ENCODE data around the gene NDST1.
"Not testable (repeated sequence)": the region's sequence is repeated elsewhere in the genome, so short reads cannot be mapped to it uniquely, and the experiment has no call there.

NDST1 gene

GRCh38 chr5:150507474-150508276 lies at the start of gene NDST1:
TSS of gene NDST1 (plus strand) at chr5:150508131. CDS start at chr5:150521255, 13,124 bp downstream.
- DNase-seq (ENCODE audit: low spot score) = no peak

DNA sequence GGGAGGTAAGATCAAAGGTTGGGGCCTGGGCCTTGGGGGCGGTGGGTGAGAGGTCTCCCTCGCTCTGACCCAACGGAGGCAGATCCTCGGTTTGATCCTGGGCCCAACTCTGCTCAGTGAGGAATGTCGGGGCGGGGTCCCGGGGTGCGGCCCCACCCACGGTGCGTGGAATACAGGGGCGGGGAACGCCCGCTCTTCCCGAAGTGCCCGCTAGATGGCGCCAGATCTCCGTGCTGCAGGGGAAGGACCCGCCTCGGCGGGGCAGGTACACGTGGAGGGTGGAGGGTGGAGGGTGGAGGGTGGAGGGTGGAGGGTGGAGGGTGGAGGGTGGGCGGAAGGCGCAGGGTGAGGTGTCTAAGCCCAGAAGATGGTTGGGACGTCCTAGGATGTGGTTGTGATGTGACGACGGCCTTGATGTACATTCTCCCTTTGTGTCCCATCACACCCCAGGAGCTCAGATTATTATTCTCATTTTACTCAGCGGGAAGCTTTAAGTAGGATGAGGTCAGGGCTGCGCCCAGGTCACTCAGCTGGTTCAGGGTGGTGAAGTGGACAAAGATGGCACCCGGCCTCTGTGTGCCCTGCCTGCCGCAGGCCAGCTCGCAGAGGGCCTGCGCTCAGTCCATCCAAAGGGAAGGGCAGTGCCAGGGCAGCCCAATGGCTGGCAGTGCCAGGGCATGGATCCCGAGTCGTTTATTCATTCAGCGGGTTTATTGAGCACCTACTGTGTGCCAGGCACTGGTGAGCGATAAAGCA lies 49.0 kb upstream of the NDST1 start:
- DNase-seq (ENCODE audit: low spot score) = peak; percentile 79

GRCh38 chr5:150460781-150461180 lies 47.1 kb upstream of the NDST1 start:
- no peak for DNase-seq (ENCODE audit: low spot score)

DNA sequence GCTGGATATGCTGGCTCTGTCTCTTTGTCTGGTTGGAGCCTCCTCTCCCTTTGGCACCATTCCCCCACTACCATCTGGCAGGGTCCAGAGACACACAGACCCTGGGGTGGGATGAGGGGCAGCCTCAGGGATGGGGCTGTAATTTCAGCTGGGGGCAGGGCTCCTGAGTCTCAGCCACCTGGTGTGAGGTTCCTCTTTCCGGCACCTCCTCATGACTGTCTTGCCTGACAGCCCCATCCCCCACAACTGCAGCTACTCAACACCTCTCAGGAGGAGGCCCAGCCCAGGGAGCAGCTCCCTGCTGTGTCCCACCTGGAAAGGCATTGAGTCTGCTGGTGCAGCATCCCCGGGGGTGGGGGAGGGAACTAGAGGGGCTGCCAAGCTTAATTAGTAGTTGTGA lies 46.7 kb upstream of the NDST1 start:
- no peak for DNase-seq (ENCODE audit: low spot score)

- no peak for DNase-seq (ENCODE audit: low spot score)
These were observed 43.3 kb upstream of the NDST1 start for GRCh38 chr5:150464554-150465012.

DNA sequence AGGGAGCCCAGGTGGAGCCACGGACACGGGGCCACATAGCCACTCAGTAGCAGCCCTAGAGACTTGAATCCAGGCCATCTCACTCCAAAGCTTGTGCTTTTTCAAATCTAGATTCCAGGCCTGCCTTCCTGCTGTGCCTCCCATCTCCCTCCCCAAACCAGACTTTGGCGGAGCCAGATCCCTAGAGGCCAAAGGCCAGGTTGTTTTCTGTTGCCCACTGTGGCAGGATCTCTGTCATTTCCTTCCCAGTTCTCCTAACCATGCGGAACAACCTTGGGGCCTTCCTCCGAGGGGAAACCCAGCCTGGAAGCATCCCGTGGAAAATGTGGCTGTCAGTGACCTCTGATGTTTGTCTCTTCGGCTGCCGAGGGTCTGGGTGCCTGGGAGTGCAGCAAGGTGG lies 42.0 kb upstream of the NDST1 start:
- no peak for DNase-seq (ENCODE audit: low spot score)

- no peak for DNase-seq (ENCODE audit: low spot score)
These were observed 39.7 kb upstream of the NDST1 start for GRCh38 chr5:150468206-150468605.

DNA sequence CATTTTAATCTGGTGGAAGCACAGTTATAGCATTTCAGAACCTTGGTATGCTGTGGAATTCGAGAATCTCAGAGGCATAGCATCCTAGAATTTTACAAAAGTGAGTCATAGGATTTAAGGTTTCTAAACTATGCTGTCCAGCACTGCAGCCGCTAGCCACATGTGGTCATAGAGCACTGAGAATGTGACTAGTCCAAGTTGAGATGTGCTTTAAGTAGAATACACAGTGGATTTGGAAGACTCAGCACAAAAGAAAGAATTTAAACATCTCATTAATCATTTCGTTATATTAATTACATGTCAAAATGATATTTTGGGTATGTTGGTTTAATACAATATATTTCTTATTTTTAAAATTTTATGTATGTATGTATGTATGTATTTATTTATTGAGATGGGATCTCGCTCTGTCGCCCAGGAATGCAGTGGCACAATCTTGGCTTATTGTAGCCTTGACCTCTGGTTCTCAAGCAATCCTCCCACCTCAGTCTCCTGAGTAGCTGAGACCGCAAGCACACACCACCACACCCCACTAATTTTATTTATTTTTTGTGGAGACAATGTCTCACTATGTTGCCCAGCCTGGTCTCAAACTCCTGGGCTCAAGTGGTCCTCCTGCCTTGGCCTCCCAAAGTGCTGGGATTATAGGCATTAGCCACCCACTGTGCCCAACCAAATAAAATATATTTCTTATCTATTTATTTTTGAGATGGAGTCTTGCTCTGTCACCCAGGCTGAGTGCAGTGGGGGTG lies 38.0 kb upstream of the NDST1 start:
- no peak for DNase-seq (ENCODE audit: low spot score)

DNA sequence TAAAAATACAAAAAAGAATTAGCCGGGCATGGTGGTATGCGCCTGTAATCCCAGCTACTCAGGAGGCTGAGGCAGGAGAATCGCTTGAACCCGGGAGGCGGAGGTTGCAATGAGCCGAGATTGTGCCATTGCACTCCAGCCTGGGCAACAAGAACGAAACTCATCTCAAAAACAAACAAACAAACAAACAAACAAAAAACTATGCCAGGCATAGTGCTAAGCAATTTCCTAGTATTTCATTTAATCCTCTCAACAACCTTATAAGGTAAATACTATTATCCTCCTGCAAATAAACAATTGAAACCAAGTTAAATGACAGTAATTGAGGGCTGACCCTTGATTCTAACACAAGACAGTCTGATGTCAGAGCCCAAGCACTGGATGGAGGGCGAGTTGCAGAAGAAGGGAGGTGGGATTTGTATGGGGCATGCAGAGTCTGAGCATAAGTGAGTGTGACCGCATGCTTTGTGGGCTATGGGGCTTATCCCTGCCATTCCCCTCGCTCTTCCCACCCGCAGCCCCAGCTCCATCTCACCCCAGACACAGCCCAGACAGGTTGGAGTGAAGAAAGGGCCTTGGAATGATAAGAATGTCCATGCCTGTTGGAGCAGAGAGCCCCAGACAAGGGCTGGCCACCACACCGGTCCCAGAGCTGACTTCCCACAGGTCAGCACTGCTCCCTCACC lies 34.1 kb upstream of the NDST1 start:
- DNase-seq (ENCODE audit: low spot score) = no peak

DNA sequence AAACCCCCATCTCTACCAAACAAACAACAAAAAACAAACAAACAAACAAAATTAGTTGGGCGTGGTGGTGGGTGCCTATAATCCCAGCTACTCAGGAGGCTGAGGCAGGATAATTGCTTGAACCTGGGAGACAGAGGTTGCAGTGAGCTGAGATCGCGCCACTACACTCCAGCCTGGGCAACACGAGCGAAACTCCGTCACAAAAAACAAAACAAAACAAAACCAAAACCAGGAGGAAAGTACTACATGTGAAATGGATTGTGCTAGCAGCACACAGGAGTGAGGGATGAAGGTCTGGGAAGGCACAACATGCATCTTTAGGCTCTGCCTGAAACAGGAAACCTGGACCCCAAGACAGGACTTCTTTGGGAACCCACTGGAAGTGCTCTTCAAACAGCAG lies 31.4 kb upstream of the NDST1 start:
- DNase-seq (ENCODE audit: low spot score) = not testable (repeated sequence)

GRCh38 chr5:150479416-150479815 lies 28.5 kb upstream of the NDST1 start:
- DNase-seq (ENCODE audit: low spot score) = no peak

- no peak for DNase-seq (ENCODE audit: low spot score)
These were observed 26.3 kb upstream of the NDST1 start for GRCh38 chr5:150481708-150481965.

DNA sequence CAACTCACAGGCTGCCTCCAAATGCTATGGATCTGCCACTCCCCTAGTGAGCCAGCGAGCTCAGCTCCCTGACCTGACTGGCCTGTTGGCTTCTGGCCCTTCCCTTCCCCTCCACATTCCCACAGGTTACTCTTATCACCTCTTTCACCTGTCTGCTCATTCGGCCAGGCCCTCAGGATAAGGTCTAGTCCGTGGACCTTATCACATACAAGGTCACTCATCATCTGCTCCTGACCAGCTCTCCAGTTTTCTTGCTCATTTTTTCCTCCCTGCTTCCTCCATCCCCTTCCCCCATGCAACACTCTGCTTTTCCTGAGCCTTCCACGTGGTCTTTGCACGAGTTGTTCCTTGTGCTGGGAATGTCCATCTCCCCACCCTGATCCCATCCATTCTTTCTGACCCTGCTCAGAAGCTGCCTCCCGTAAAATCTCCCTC lies 25.9 kb upstream of the NDST1 start:
- no peak for DNase-seq (ENCODE audit: low spot score)

- no peak for DNase-seq (ENCODE audit: low spot score)
These were observed 22.8 kb upstream of the NDST1 start for GRCh38 chr5:150484964-150485692.

DNA sequence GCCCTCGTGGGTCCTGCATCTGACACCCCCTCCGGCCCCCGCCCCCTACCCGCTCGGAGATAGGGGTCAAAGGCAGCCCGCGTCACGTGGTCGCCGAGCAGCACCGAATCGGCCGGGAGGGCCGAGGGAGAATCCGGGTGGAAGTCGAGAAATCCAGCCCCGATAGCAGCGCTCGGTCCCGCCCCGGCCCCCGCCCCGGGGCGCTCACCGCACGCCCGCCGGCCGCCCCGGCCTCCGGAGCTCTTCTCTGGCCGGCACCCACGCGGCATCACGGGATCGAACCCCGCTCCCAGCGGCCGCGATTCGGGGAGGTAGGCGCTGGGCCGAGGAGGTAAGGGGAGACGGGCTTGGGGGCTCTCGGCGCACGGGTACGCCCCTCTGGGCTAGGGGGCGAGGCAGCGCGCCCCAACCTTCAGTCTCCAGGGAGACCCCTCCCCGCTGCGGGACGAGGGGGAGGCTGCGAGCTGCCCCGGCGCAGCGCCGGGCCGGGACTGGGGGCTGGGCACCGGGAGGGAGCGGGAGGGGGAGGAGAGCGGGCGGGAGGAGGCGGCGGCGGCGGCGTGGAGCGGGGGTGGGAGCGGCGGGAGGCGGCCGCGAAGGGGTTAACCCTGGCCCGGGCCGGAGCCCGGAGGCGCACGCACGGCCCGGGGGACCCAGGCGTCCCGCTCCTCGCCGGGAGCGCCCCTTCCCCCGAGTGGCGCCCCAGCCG lies 22.1 kb upstream of the NDST1 start:
- DNase-seq (ENCODE audit: low spot score) = no peak

- DNase-seq (ENCODE audit: low spot score) = no peak
These were observed 21.3 kb upstream of the NDST1 start for GRCh38 chr5:150486402-150487198.

DNA sequence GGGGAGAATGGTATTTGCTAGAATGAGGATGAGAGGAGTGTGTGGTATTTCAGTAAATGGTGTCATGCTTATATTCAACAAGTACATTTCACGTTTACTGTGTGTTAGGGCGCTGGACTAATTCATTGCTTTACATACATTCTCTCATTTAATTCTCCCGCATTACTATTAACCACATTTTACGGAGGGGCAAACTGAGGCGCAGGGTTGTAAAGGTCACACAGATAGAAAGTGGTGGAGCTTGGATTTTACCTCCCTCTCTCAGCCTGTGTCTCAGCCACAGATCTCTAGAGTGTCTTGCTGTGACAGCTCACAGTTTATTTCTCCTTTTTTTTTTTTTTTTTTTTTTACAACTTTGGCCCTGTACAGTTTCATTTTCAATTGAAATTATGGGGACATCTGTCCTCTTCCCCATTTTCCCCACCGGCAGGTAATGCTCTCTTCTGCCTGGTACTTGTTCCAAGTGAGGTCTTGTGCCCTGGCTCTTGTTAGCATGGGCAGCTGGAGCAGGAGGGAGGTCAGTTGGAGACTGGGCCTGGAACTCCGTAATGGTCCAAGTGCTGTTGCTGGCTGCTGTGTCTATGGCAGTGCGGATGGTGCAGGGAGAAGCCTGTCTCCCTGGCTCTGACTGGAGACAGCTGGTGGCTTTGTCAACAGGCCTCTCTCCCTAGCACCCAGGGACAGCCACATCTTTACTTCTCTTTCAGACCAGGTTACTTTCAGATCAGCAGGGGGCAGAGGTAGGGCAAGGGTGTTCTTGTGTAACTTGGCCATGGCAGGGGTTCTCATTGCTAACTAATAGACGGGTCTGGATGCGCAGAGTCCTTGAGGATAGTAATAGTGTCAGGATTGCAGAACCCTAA lies 20.5 kb upstream of the NDST1 start:
- DNase-seq (ENCODE audit: low spot score) = no peak

DNA sequence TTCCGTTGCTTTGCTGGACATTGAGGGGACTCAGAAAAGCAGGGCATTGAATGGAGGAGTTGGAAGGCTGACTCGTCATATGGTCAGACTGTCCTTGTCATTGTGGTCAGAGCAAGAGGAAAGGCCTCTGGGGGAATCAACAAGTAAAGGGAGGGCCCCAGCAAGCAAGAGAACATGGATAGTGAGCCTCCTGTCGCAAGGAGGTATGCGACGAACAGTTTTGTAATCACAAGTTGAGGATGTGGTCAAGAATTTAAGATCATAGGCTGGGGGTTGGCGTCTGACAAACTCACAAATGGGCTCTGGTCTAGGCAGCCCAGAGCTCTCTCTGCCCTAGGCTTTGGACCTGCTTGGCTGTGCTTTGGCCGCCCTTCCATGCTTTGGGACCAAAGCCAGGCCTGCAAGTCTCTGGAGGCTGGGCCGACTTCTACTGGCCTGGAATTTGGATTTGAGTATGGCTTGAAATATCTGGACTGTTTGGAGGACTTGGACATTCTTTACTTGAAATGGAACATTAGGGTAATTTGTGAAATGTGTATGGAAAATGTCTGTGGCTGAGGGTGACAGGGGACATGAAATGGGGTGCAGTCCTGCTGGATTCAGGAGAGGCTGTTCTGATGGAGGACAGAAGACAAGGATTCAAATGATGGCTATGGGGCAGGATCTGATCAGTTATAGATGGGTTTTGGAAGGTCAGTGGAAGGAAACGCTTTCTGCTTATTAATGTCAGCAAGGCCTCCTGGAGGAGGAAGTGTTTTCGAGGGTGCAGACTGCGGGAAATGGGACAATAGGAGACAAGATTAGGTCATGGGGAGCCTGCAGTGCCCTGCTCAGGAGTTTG lies 19.2 kb upstream of the NDST1 start:
- DNase-seq (ENCODE audit: low spot score) = no peak

All from hematopoietic multipotent progenitor cell treated with erythropoietin and hydrocortisone succinate and interleukin-3 and kit ligand, for 15 days (in vitro differentiated cells).